RWPE1 (cell line): ENCODE results near the gene LYSMD2.

ENCODE experiments used
- CTCF ChIA-PET: fragments of 350-600 bp; sonication (Branson Sonifier 250); formaldehyde crosslinking; extraction: SDS; loops from one replicate; lab custom pipeline; 2021; lab: Yijun Ruan, JAX
- POLR2A ChIA-PET: fragments of 400-600 bp; formaldehyde crosslinking; extraction: SDS; loops from one replicate; lab custom pipeline; 2020; ENCODE audit warnings: antibody characterized with exemption; ENCODE audit not compliant: low non-redundant PET; lab: Yijun Ruan, JAX
- DNase-seq: peaks from one replicate; pipeline ENCODE4 v3.0.0; 2012; ENCODE audit warnings: low spot score
- H3K27ac ChIP-seq: fragments of 450-650 bp; 2 replicates; pipeline ENCODE4 v1.5.1; 2017
- CTCF ChIP-seq: fragments of 450-650 bp; conservative IDR thresholded peaks from 2 replicates; pipeline ENCODE4 v1.5.1; 2017; ENCODE audit warnings: low read depth, mild to moderate bottlenecking

Gene LYSMD2

DNA sequence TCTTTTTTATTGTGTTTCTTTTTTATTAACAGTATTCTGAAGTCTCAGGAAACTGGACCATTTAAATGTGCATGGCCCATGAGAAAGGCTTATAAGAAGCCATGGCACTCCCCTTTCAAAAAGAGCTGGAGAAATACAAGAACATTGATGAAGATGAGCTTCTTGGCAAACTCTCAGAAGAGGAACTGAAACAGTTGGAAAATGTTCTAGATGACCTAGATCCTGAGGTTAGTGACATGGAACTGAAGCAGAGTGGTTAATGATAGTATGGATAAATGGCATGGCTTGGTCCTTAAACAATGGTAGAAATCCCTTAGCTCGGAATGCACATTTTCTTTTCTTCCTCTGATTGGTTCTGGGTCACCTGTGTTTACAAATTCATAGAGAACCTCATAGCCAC, 28.9 kb upstream of the LYSMD2 start:
- TF ChIP-seq CTCF: no peak
- POLR2A ChIA-PET: no interaction called here
- no peak for DNase-seq
- CTCF ChIA-PET: interaction anchor here (0.6 to 0.7 kb wide), 2 partner anchors 115 to 574 kb away, joined by 3 to 4 read pairs; no protein-coding TSS in a partner anchor
- H3K27ac ChIP-seq: no peak overlapping the region

- no peak overlapping the region for H3K27ac ChIP-seq
- DNase-seq: no peak
- CTCF ChIA-PET: interaction anchor here (0.6 to 1.8 kb wide), 2 partner anchors 12 to 114 kb away, joined by 3 to 5 read pairs; no protein-coding TSS in a partner anchor
- POLR2A ChIA-PET: no interaction called here
- no peak for TF ChIP-seq CTCF
These were observed 28.3 kb upstream of the LYSMD2 start for GRCh38 chr15:51765751-51766150.

DNA sequence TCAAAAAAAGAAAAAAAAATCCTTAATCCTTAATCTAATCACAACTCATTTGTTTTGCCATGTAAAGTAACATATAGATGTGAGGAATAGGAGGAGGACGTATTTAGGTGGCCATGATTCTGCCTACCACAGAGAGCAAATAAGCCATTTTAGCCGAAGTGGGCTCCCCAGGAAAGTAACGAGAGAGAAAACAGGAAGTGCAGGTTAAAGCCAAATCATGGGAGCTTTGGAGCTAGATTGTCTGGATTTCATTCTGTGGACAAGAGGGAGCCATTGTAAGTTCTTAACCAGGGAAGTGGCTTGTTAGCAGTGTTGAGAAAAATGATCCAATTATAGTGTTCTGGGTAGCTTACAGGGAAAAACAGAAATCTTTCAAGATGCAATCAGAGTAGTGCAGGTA, 23.4 kb upstream of the LYSMD2 start:
- ChIA-PET POLR2A (no interaction called here), CTCF (interaction anchor here (0.6 kb wide), 2 partner anchors 9 to 78 kb away, joined by 3 read pairs; no protein-coding TSS in a partner anchor)
- TF ChIP-seq CTCF: no peak
- no peak for DNase-seq
- H3K27ac ChIP-seq: no peak overlapping the region

- TF ChIP-seq CTCF: no peak
- no peak for DNase-seq
- CTCF ChIA-PET: interaction anchor here (0.6 kb wide), 2 partner anchors 15 to 17 kb away, joined by 3 to 5 read pairs; no protein-coding TSS in a partner anchor
- POLR2A ChIA-PET: no interaction called here
- no peak overlapping the region for H3K27ac ChIP-seq
These were observed 22.2 kb upstream of the LYSMD2 start for GRCh38 chr15:51759557-51760070.

GRCh38 chr15:51758645-51759044, 21.2 kb upstream of the LYSMD2 start:
- no peak for DNase-seq
- POLR2A ChIA-PET: no interaction called here
- H3K27ac ChIP-seq: no peak overlapping the region
- no peak for TF ChIP-seq CTCF
- CTCF ChIA-PET: no interaction called here

GRCh38 chr15:51757450-51757849, 20.0 kb upstream of the LYSMD2 start:
- DNase-seq: no peak
- POLR2A ChIA-PET: no interaction called here

More at GRCh38 chr15:51757450-51757849, 20.0 kb upstream of the LYSMD2 start:
- TF ChIP-seq CTCF: no peak
- CTCF ChIA-PET: interaction anchor here (0.7 to 1.1 kb wide), 2 partner anchors 19 to 25 kb away, joined by 3 read pairs; no protein-coding TSS in a partner anchor
- H3K27ac ChIP-seq: no peak overlapping the region
